Choroid plexus epithelial cell (primary cell): ENCODE measurements around the gene SCYGR2.

Experiments used
- DNase-seq: peaks from one replicate; pipeline ENCODE4 v3.0.0-alpha.2; 2010; ENCODE audit warnings: low read depth
- H3K4me3 ChIP-seq: 2 replicates; pipeline ENCODE4 v1.5.1; 2011; ENCODE audit warnings: low read depth, mild to moderate bottlenecking, control low read depth, low read length, moderate library complexity
- CTCF ChIP-seq: conservative IDR thresholded peaks from 2 replicates; pipeline ENCODE4 v1.5.1; 2011; ENCODE audit warnings: low read depth, mild to moderate bottlenecking, control low read depth, inconsistent platforms, low read length, moderate library complexity

SCYGR2 gene

GRCh38 chr2:227576110-227576509, 22.6 kb upstream of the SCYGR2 start:
- DNase-seq = no peak
- H3K4me3 ChIP-seq = no peak overlapping the region
- no peak for TF ChIP-seq CTCF

DNA sequence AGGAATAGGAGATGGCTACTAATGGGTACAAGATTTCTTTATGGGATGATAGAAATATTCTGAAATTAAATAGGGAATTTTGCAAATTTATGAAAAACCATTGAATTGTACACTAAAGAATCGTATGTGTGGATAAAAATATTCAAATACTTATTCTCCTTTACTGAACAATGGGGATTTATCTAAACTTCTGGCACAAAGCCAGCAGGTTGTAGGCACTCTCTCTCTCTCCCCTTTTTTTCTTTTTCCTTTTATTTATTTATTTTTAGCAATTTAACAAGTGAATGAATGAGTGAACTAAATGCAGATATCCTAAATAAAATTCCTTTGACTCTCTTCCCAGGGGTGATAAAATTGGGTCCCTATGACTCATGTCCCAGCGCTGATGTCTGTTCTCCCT, 21.9 kb upstream of the SCYGR2 start:
- DNase-seq = no peak
- H3K4me3 ChIP-seq = no peak overlapping the region
- no peak for TF ChIP-seq CTCF

DNA sequence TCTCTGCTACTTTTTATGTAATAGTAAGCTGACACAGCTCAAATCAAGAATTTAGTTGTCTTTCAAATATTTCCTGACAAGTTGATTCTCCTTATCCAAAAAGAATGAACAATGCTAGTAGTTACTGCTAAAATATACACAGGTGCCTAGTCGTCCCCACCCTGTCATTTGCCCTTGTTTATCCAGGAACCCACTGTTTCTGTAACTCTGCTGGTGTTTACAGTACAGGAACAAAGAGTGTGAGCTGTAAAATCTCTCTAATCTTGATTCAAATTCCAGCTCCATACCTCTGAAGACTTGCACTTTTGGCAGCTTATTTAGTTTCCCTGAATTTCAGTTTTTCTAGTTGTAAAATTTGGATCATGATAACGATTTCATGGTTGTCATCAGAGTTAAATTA, 21.1 kb upstream of the SCYGR2 start:
- no peak for TF ChIP-seq CTCF
- no peak for DNase-seq
- no peak overlapping the region for H3K4me3 ChIP-seq

GRCh38 chr2:227578642-227579041, 20.1 kb upstream of the SCYGR2 start:
- no peak for TF ChIP-seq CTCF
- DNase-seq = no peak
- H3K4me3 ChIP-seq = no peak overlapping the region

DNA sequence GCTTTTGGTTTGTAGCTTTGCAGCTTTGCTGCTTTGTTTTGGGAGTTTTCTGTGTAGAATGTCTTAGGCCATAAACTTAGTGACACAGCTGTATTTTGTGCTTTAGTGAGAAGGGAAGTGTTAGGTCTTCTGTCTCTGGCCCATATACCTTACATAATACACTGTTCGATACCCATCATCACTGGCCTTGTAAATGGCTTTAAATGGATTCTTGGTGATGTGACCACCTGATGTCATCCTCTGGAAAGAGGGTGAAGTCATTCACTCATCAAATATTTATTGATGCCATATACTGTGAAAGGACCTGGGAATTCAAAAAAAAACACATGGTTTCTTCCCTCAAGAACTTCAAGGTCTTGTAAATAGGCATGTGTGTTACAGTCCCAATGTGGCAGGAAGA, 18.9 kb upstream of the SCYGR2 start:
- no peak for DNase-seq
- no peak for TF ChIP-seq CTCF
- no peak overlapping the region for H3K4me3 ChIP-seq

DNA sequence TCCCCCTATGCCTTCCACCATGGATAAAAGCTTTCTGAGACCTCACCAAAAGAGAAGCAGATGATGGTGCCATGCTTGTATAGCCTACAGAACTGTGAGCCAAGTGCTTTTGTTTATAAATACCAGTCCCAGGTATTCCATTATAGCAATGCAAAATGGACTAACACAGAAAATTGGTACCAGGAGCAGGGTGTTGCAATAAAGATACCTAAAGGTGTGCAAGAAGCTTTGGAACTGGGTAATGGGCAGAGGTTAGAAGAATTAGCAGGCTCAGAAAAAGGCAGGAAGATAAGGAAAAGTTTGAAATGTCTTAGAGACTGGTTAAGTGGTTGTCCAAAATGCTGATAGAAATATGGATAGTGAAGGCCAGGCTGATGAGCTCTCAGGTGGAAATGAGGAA, 16.3 kb upstream of the SCYGR2 start:
- no peak for TF ChIP-seq CTCF
- H3K4me3 ChIP-seq = no peak overlapping the region
- DNase-seq = no peak

- TF ChIP-seq CTCF = no peak
- H3K4me3 ChIP-seq = no peak overlapping the region
- DNase-seq = peak; percentile 34
Measured at GRCh38 chr2:227592694-227593387, 5.9 kb upstream of the SCYGR2 start.
